Measurements from ENCODE around the gene TLR5.

DNA sequence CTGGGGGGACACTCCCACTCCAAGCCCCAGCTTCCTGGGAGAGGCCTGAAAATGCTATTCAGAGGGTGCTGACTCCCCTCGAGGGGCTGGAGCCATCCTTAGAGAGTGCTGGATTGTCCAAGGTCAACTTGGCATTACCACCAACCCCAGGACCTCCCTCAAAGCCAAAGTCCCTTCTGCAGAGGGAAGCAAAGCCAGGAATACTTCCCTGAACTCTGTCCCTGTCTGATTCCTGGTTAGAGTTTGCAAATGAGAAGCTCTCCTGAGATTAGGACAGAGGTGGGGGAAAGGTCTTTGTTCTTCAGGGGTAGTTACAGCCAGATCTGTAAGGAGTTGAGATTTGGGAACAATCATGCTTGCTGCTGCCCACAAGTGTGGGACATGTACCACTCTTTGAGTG is 45.3 kb downstream of the TLR5 start:
- TF ChIP-seq, protein P1, sequence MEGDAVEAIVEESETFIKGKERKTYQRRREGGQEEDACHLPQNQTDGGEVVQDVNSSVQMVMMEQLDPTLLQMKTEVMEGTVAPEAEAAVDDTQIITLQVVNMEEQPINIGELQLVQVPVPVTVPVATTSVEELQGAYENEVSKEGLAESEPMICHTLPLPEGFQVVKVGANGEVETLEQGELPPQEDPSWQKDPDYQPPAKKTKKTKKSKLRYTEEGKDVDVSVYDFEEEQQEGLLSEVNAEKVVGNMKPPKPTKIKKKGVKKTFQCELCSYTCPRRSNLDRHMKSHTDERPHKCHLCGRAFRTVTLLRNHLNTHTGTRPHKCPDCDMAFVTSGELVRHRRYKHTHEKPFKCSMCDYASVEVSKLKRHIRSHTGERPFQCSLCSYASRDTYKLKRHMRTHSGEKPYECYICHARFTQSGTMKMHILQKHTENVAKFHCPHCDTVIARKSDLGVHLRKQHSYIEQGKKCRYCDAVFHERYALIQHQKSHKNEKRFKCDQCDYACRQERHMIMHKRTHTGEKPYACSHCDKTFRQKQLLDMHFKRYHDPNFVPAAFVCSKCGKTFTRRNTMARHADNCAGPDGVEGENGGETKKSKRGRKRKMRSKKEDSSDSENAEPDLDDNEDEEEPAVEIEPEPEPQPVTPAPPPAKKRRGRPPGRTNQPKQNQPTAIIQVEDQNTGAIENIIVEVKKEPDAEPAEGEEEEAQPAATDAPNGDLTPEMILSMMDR (IDR thresholded peaks at IDR 0.05) = no peak
- TF ChIP-seq POLR2AphosphoS5 (IDR thresholded peaks at IDR 0.05) = no peak
- TF ChIP-seq POLR2A (IDR thresholded peaks at IDR 0.05) = no peak
- TF ChIP-seq EP300 (IDR thresholded peaks at IDR 0.05) = no peak
